HT1080 (cell line): ENCODE data around the gene CASZ1. TPM values are rescaled to one million over a fixed set of nuclear protein-coding genes. Genes with fewer than 3 reads are reported as not detected.

Experiments
- DNase-seq: peaks from one replicate; pipeline ENCODE4 v3.0.0-alpha.2; 2015; ENCODE audit warnings: low read depth
- total RNA-seq: library from RNA; depleted of rRNA; stranded (reverse); fragments of >200 nt; shearing (Covaris generic); gene quantifications from 2 replicates; pipeline ENCODE4 v1.2.3, GENCODE V29; 2014

CASZ1 gene
- total RNA-seq, 1 experiment from 2014 or later, result 1.7 TPM

DNA sequence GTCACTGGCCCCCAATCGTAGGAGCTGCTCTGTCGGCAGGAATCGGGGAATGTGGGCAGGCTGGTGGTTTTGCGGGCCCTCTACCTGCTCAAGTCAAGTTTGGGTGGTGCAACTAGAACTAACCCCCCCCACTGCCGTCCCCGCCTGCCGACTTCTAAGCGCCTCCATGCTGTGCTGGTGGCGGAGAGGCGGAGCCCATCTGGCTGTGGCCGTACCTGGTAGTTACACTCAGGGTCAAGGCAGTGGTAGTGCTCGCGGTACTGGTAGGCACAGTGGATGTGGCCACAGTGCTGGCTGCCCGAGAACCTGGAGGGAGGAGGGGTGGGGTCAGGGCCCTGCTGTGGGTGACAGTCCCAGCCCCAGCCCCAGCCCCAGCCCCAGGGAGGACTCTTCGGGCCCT is 140.0 kb downstream of the CASZ1 start:
- DNase-seq, result no peak

GRCh38 chr1:10655002-10655401 is 141.4 kb downstream of the CASZ1 start:
- no peak for DNase-seq

DNA sequence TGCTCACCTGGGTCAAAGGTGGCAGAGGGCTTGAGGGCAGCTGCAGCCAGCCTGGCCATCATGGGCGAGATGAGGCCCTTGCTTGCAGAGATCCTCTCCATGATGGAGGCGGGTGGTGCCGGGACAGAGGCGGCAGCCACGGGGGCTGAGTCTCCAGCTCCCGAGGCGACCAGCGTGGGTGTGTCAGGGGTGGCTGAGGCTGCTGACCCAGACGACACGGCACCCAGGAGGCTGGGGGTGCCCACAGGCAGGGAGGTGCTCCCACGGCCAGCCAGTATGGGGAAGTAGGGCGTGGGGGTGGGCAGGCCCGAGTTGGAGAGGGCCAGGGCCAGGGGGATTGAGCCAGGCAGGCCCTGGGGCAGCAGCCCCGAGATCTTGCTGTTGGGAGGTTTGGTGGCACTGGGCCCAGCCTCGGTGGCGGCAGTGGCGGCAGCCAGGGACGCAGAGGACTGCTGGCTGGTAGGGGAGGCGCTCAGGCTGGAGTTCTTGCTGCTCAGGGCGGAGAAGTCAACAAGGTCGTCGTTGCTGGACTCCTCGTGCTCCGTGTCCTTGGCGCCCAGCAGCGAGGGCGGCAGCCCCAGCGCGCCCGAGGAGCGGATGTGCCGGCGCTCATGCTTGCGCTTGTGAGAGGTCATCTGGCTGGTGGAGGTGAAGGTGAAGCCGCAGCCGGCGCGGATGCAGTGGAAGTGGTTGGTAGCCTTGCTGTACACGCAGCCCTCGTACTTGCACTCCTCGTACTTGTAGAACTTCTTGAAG is 142.9 kb downstream of the CASZ1 start:
- no peak for DNase-seq

DNA sequence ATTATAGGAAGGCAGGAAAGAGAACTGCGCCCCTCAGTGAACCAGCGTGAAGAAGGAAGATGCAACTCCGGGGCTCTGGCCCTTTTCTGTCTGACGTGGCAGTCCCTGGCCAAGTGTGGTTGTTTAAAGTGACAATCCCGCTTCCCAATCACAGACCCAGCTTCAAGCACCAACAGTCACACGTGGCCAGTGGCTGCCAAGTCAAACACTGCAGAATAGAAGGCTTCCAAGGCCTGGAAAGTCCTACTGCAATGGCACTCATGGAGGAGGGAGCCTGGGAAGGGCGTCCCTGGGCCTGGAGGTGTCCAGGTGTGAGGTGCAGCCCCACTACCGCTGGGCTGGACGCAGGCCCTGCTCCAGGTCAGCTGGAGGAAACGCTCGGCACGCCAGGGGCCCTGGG is 143.8 kb downstream of the CASZ1 start:
- DNase-seq, result no peak

DNA sequence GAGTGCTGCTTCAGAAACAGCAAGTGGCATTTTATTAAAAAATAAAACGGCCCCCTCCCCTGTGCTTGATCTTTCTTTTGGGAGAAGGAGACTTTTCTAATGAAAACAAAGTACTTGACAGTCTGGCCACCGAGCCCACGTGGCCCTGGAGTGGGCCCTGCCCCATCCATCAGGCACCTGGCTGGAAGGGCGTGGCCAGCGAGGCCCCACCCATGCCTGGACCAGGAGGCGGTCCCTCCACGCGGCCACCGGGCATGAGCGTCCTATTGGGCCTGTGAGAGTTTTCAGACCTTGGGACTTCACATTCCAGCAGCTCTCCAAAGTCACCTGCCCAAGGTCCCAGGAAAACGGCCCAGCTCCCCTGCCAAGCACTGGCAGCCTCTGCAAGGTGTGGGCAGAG is 144.7 kb downstream of the CASZ1 start:
- DNase-seq, result no peak

- DNase-seq, result no peak
These were observed 145.1 kb downstream of the CASZ1 start for GRCh38 chr1:10651389-10651766.

GRCh38 chr1:10650556-10651388 is 145.7 kb downstream of the CASZ1 start:
- no peak for DNase-seq

GRCh38 chr1:10649517-10650201 is 146.8 kb downstream of the CASZ1 start:
- no peak for DNase-seq

DNA sequence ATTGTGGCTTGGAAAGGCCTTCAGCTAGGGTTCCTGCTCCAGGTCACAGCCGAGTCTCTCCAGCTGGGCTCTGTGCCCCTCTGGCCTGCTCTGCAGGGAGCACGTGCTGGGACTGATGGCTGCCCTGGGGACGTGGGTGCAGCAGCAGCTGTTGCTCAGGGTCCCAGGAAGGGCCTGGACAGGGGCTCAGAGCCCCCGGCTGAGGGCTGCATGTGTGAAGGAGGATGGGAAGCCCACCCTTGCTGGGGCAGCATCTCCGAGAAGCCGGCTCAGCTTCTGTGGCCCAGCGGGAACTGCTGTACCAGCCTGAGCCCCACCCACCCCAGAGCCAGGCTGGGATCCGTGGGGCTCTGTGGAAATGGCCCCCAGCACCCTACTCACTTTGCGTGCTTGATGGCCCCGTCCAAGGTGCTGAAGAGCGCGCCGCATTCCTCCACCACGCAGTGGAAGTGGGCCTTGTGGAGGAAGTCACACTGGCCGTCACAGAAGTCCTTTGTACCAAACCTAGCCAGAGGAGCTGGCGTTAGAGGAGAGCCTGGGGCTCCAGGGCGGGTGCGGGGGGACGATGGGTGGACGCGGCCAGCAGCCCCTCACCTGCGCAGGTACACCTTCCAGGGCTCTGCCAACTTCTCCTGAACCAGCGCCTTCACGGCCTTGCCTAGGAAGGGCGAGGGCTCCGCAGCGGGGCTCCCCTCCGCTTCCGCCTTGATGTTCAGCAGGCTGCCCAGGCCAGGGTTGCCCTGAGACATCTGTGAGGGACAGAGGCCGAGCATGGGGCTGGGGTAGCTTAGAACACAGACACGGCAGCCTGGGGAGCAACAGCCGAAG is 147.5 kb downstream of the CASZ1 start:
- no peak for DNase-seq

DNA sequence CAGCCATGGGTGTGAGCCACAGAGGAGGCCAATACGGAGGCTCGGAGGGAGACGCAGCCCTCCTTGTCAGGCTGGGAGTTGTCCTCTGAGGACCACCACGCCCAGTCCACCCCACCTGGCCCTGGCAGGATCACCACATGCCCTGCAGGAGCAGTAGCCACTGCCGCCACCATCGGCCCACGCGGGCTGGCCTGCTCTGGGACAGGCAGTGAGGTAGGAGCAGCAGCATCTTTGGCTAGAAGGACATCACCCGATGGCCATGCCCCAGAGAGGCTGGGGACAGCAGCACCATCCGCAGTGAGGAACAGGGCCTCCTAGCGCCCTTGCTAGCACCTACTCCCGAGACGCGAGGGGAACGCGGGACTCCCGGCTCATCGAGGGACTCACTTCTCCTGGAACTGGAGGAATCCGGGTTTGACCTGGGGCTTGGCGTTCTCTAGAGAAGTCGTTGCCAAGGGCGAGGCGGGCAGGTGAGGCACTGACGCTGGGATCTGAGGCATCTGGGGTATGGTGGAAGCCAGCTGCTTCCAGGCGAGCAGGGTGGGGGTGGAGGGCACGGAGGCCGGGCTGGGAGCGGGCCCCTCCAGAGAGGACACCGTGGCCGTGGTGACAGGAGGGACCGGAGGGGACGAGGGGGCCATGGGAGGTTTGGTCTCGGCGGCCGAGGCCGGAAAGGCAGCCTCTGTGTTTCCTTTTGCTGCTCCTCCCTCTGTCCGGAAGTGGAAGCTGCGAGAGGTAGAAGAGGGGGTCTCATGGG is 148.9 kb downstream of the CASZ1 start:
- no peak for DNase-seq

DNA sequence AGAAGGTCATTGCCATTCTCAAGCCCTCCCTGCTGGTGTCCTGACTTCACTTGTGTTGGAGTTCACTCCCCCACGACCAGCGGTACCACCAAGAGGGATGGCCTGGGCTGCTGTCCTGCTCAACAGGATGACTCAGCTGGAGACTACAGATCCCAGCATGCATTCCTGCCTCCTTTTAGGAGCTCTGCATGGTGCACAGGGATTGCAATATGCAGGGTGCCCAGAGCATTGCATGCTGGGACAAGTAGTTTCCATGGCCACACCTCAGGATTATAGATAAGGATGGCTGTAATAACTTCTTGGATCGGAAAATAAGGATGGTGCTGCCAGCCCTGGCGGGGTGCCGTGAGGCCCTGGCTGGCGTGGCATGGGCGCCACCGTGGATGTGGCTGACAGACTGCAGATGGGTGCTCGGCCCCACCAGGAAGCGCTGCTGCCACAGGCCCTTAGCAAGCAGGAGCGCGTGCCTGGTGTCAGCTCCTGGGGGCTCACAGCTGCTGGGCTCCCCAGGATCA is 150.0 kb downstream of the CASZ1 start:
- peak; percentile 54 for DNase-seq

GRCh38 chr1:10644307-10645128 is 151.9 kb downstream of the CASZ1 start:
- DNase-seq, result peak; percentile 56

- DNase-seq, result no peak
These were observed 152.7 kb downstream of the CASZ1 start for GRCh38 chr1:10643607-10644306.

DNA sequence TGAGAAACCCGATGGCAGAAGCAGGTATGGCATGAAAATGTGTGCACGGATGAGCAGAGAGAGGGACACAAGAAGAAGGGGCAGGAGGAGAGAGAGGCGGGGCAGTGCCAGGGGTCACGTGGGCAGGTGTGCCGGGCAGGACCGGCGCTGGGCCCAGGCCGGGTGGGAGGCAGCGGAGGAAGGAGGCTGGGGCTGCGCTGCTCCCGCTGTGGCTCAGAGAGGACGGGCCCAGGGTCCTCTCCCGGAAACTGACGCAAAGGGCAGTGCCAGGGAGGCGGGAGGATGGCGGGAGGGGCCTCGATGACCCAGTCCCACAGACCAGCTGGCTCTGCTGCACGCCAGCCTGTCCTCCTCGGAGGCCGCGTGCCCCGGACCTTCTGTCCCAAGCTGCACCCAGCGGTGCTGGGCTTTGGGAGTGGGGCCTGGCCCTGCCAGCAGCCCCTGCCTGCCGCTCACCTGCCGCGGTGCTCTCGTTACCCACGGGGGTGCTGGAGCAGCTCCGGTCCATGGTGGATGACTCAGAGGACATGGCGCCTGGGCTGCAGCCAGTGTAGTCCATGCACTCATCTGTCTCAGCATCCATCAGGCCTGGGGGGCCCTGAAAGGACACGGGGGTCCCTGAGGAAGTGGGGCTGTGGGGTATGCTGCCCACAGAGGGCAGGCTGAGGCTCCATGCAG is 153.9 kb downstream of the CASZ1 start:
- DNase-seq, result no peak

DNA sequence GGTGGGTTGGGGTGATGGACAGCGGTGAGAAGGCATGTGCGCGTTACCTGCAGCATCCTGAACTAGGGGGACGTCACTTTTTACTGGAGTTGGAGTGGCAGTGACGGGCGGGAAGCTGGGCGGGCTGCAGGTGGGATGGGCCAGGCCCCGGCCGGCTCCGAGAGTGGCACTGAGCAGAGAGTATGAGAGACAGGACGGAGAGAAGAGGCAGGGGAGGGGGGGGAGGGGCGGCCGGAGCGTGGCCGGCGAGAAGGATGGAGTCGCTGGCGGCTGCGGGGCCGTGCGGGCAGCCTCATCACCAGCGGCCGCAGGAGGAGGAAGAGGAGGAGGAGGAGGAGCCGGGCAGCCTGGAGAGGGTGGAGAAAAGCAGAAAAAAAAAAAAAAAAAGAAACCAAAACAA is 154.5 kb downstream of the CASZ1 start:
- no peak for DNase-seq

DNA sequence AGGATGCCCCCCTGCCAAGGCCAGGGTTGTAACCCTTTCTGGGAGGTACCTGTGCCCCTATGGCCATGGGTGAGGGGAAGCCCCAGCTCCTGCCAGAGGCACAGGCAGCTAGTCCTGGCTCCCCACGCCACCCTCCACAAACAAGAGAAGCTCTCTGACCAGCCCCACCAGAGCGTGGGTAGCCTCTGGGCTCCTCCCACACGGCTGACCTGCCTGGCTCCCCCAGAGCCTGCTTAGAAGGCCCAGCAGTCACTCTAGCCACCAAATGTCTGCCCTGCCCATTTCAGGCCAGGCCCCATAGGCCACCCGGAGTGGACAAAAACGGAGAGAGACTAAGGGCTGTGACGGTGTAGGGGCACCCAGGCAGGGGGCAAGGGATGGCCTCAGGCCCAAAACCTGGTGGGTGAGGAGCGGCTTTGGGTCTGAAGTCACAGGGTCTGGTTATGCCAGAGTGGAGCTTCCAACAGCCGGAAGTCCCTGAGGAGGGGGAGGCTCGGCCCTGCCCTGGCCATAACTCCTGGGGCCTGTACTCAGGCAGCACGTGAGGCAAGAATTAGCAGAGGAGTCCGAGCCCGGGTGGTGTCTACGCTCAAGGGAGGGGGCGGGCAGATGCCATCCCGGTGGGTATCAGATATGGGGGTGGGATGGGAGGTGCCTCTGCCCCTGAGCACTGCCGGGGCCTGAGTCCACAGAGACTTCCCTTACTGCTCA is 155.4 kb downstream of the CASZ1 start:
- no peak for DNase-seq

DNA sequence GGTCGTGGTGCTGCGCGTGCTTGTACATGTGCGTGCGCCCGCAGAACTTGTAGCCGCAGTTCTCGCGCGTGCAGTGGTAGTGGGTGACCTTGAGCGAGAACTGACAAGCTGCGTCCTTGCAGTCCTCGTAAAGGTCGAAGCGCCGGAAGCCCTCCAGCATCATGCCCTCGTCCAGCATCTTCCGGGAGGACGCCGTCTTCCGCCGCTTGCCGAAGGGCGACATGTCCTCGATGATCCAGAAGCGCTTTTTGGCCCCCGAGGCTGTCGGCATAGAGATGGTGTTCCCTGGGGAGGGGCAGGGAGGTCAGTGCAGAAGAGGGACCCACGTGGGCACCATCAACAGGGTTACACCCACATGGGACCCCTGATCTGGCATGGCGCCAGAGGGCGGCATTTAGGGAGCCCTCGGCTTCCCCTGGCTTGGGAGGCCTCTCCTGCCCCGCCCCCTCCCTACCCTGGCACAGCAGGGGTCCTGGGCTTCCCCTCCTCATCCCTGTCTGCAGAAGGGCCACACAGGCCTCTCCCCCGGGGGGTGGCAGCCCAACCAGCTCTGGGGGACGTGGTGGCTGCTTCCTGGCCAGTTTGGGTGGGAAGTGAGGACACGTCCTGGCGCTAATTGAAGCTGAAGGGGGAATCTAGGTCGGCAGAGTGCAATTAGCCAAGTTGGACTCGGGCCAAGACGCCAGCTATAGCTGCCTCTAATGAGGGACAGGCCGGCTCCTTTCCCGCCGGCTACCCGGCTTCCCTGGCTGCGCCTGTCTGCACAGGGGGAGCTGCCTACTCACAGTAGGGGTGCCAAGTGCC is 156.5 kb downstream of the CASZ1 start:
- DNase-seq, result no peak
